ENCODE data around the gene PARP16. TPM values are rescaled to one million over a fixed set of nuclear protein-coding genes. Genes with fewer than 3 reads are reported as not detected.

Gene PARP16
- total RNA-seq, 6 experiments from 2014 or later: 4.1 to 5.1 (median 4.4) TPM

GRCh38 chr15:65254356-65254755, 32.3 kb downstream of the PARP16 start:
- H3K4me1 Mint-ChIP-seq (ENCODE audit: low read depth): peaks cover 5% of the 10 kb centered on the region; the same call in 1 of the 2 replicates
- peaks cover 4% of the 10 kb centered on the region for H3K36me3 Mint-ChIP-seq (ENCODE audit: low read depth)
- no peak overlapping the region for H3K27ac Mint-ChIP-seq
- H3K4me3 Mint-ChIP-seq: no peak overlapping the region
- no peak for TF ChIP-seq CTCF (IDR thresholded peaks at IDR 0.05)
- H3K27me3 Mint-ChIP-seq (ENCODE audit: insufficient read depth): peaks cover 2% of the 10 kb centered on the region
- no peaks in the 10 kb centered on the region for H3K9me3 Mint-ChIP-seq
- DNase-seq: no peak

GRCh38 chr15:65249641-65250040, 37.0 kb downstream of the PARP16 start:
- no peak for TF ChIP-seq CTCF (IDR thresholded peaks at IDR 0.05)
- DNase-seq: no peak
- H3K9me3 Mint-ChIP-seq: no peaks in the 10 kb centered on the region
- H3K27me3 Mint-ChIP-seq (ENCODE audit: insufficient read depth): no peaks in the 10 kb centered on the region
- no peak overlapping the region for H3K4me3 Mint-ChIP-seq
- no peaks in the 10 kb centered on the region for H3K36me3 Mint-ChIP-seq (ENCODE audit: low read depth)
- no peak overlapping the region for H3K27ac Mint-ChIP-seq
- peaks cover 16% of the 10 kb centered on the region for H3K4me1 Mint-ChIP-seq (ENCODE audit: low read depth)

- H3K36me3 Mint-ChIP-seq (ENCODE audit: low read depth): no peaks in the 10 kb centered on the region
- H3K9me3 Mint-ChIP-seq: no peaks in the 10 kb centered on the region
- H3K4me1 Mint-ChIP-seq (ENCODE audit: low read depth): peaks cover 16% of the 10 kb centered on the region
- DNase-seq: no peak
- no peak overlapping the region for H3K27ac Mint-ChIP-seq
- TF ChIP-seq CTCF (IDR thresholded peaks at IDR 0.05): no peak
- H3K4me3 Mint-ChIP-seq: no peak overlapping the region
- no peaks in the 10 kb centered on the region; the same call in 1 of the 2 replicates for H3K27me3 Mint-ChIP-seq (ENCODE audit: insufficient read depth)
These were observed 38.0 kb downstream of the PARP16 start for GRCh38 chr15:65248511-65249255.

GRCh38 chr15:65246939-65247338, 39.7 kb downstream of the PARP16 start:
- H3K4me3 Mint-ChIP-seq: no peak overlapping the region
- no peaks in the 10 kb centered on the region for H3K9me3 Mint-ChIP-seq
- DNase-seq: no peak
- H3K27me3 Mint-ChIP-seq (ENCODE audit: insufficient read depth): no peaks in the 10 kb centered on the region; the same call in 1 of the 2 replicates
- H3K27ac Mint-ChIP-seq: no peak overlapping the region
- H3K4me1 Mint-ChIP-seq (ENCODE audit: low read depth): peaks cover 16% of the 10 kb centered on the region
- H3K36me3 Mint-ChIP-seq (ENCODE audit: low read depth): no peaks in the 10 kb centered on the region
- TF ChIP-seq CTCF (IDR thresholded peaks at IDR 0.05): no peak

GRCh38 chr15:65246026-65246714, 40.5 kb downstream of the PARP16 start:
- no peak overlapping the region for H3K4me3 Mint-ChIP-seq
- no peaks in the 10 kb centered on the region for H3K9me3 Mint-ChIP-seq
- H3K27ac Mint-ChIP-seq: peak overlapping the region; percentile 79
- no peaks in the 10 kb centered on the region for H3K36me3 Mint-ChIP-seq (ENCODE audit: low read depth)
- H3K4me1 Mint-ChIP-seq (ENCODE audit: low read depth): peaks cover 13% of the 10 kb centered on the region
- TF ChIP-seq CTCF (IDR thresholded peaks at IDR 0.05): no peak
- no peak for DNase-seq
- H3K27me3 Mint-ChIP-seq (ENCODE audit: insufficient read depth): no peaks in the 10 kb centered on the region; the same call in 1 of the 2 replicates
